GM12891 (cell line): ENCODE measurements around the gene POLDIP2.

ENCODE experiments used
- DNase-seq: peaks from one replicate; pipeline ENCODE4 v3.0.0; 2011; ENCODE audit warnings: low spot score; ENCODE audit not compliant: insufficient read length
- FAIRE-seq: peaks from 2 replicates; lab custom pipeline; 2011; peaks lifted over from hg19 to GRCh38; lab: Jason Lieb, UNC
- PAX5 ChIP-seq: IDR thresholded peaks from 2 replicates; pipeline ENCODE4 v1.6.1; 2011; ENCODE audit warnings: low read length, moderate library complexity, mild to moderate bottlenecking; ENCODE audit not compliant: insufficient read depth, severe bottlenecking
- POLR2A ChIP-seq: IDR thresholded peaks from 2 replicates; pipeline ENCODE4 v1.6.1; 2011; ENCODE audit warnings: low read depth, low read length, control low read depth
- POLR2AphosphoS5 ChIP-seq: IDR thresholded peaks from 2 replicates; pipeline ENCODE4 v1.6.1; 2011; ENCODE audit warnings: low read depth, low read length, control low read depth
- POU2F2 ChIP-seq: IDR thresholded peaks from 2 replicates; pipeline ENCODE4 v1.6.1; 2011; ENCODE audit warnings: low read depth, mild to moderate bottlenecking, control low read depth, low read length, moderate library complexity
- SPI1 ChIP-seq: IDR thresholded peaks from 2 replicates; pipeline ENCODE4 v1.6.1; 2011; ENCODE audit warnings: low read depth, low read length, control low read depth
- TAF1 ChIP-seq: IDR thresholded peaks from 2 replicates; pipeline ENCODE4 v1.6.1; 2011; ENCODE audit warnings: low read depth, low read length, control low read depth

The POLDIP2 gene

GRCh38 chr17:28399808-28400207, 42.5 kb upstream of the POLDIP2 start:
- DNase-seq: no peak
- no peak for FAIRE-seq
- TF ChIP-seq SPI1: no peak
- no peak for TF ChIP-seq POLR2AphosphoS5
- TF ChIP-seq PAX5: no peak

- TF ChIP-seq SPI1 (no peak), POLR2AphosphoS5 (no peak), TAF1 (no peak), PAX5 (no peak), POLR2A (no peak)
- FAIRE-seq (no peak), DNase-seq (no peak)
Measured at GRCh38 chr17:28398280-28398981, 41.1 kb upstream of the POLDIP2 start.

- no peak for DNase-seq
- FAIRE-seq: no peak
- TF ChIP-seq PAX5: no peak
- no peak for TF ChIP-seq POLR2AphosphoS5
- TF ChIP-seq TAF1: no peak
- TF ChIP-seq POLR2A: no peak
- no peak for TF ChIP-seq SPI1
- no peak for TF ChIP-seq POU2F2
Measured at GRCh38 chr17:28397687-28398279, 40.5 kb upstream of the POLDIP2 start.

GRCh38 chr17:28397275-28397674, 39.9 kb upstream of the POLDIP2 start:
- no peak for FAIRE-seq
- TF ChIP-seq POLR2AphosphoS5: no peak
- no peak for DNase-seq

- FAIRE-seq: no peak
- TF ChIP-seq POU2F2 (no peak), POLR2AphosphoS5 (no peak; the same call in 1 of the 2 replicates), POLR2A (no peak), SPI1 (no peak), TAF1 (no peak), PAX5 (no peak)
- DNase-seq: no peak
Measured at GRCh38 chr17:28396635-28397239, 39.4 kb upstream of the POLDIP2 start.

GRCh38 chr17:28395968-28396367, 38.6 kb upstream of the POLDIP2 start:
- no peak for FAIRE-seq
- no peak for DNase-seq
- TF ChIP-seq POLR2A (no peak), POU2F2 (no peak), PAX5 (no peak), SPI1 (no peak), POLR2AphosphoS5 (no peak), TAF1 (no peak)

GRCh38 chr17:28395426-28395825, 38.1 kb upstream of the POLDIP2 start:
- no peak for FAIRE-seq

GRCh38 chr17:28394337-28395116, 37.2 kb upstream of the POLDIP2 start:
- FAIRE-seq: no peak

More at GRCh38 chr17:28395426-28395825, 38.1 kb upstream of the POLDIP2 start:
- no peak for TF ChIP-seq SPI1
- no peak for TF ChIP-seq TAF1
- no peak for TF ChIP-seq POU2F2
- no peak for TF ChIP-seq POLR2AphosphoS5
- no peak for TF ChIP-seq POLR2A
- TF ChIP-seq PAX5: no peak
- no peak for DNase-seq

GRCh38 chr17:28392491-28392890, 35.2 kb upstream of the POLDIP2 start:
- no peak for FAIRE-seq

More at GRCh38 chr17:28394337-28395116, 37.2 kb upstream of the POLDIP2 start:
- TF ChIP-seq POLR2AphosphoS5 (no peak), TAF1 (no peak), POU2F2 (no peak), POLR2A (no peak), PAX5 (no peak), SPI1 (no peak)
- no peak for DNase-seq

More at GRCh38 chr17:28392491-28392890, 35.2 kb upstream of the POLDIP2 start:
- TF ChIP-seq POLR2AphosphoS5: no peak
- TF ChIP-seq POU2F2: no peak
- TF ChIP-seq POLR2A: no peak
- no peak for TF ChIP-seq TAF1
- no peak for TF ChIP-seq PAX5
- TF ChIP-seq SPI1: no peak
- no peak for DNase-seq
